ENCODE measurements around the gene NINL.

Gene NINL

GRCh38 chr20:25499031-25499430, 86.3 kb downstream of the NINL start:
- Histone ChIP-seq H3K27ac (replicated peaks) (no peak overlapping the region), H3K27me3 (ENCODE audit: insufficient read depth, poor library complexity, severe bottlenecking) (no peaks in the 10 kb centered on the region), H3K4me3 (replicated peaks; ENCODE audit: insufficient read depth, low read length) (no peak overlapping the region)
- DNase-seq (ENCODE audit: low read depth in 1 of 2, low spot score in 1 of 2), result no peak
- TF ChIP-seq GABPA (IDR thresholded peaks at IDR 0.05; ENCODE audit: low read depth) (no peak), POLR2AphosphoS5 (IDR thresholded peaks at IDR 0.05; ENCODE audit: low read depth) (no peak), REST (IDR thresholded peaks at IDR 0.05; ENCODE audit: insufficient replicate concordance, low read depth) (no peak), CTCF (IDR thresholded peaks at IDR 0.05; ENCODE audit: insufficient read depth, low read length) (no peak), SPI1 (IDR thresholded peaks at IDR 0.05; ENCODE audit: borderline replicate concordance, low read depth) (no peak)

GRCh38 chr20:25498280-25498606, 87.1 kb downstream of the NINL start:
- no peak overlapping the region for H3K4me3 ChIP-seq (replicated peaks; ENCODE audit: insufficient read depth, low read length)
- H3K27ac ChIP-seq (replicated peaks), result no peak overlapping the region
- no peaks in the 10 kb centered on the region for H3K27me3 ChIP-seq (ENCODE audit: insufficient read depth, poor library complexity, severe bottlenecking)
- DNase-seq (ENCODE audit: low read depth in 1 of 2, low spot score in 1 of 2), result no peak
- no peak for TF ChIP-seq SPI1 (IDR thresholded peaks at IDR 0.05; ENCODE audit: borderline replicate concordance, low read depth)
- TF ChIP-seq REST (IDR thresholded peaks at IDR 0.05; ENCODE audit: insufficient replicate concordance, low read depth), result no peak
- TF ChIP-seq GABPA (IDR thresholded peaks at IDR 0.05; ENCODE audit: low read depth), result no peak

- TF ChIP-seq SPI1 (IDR thresholded peaks at IDR 0.05; ENCODE audit: borderline replicate concordance, low read depth) (no peak), POLR2AphosphoS5 (IDR thresholded peaks at IDR 0.05; ENCODE audit: low read depth) (no peak), GABPA (IDR thresholded peaks at IDR 0.05; ENCODE audit: low read depth) (no peak)
- no peak overlapping the region for H3K27ac ChIP-seq (replicated peaks)
- no peaks in the 10 kb centered on the region for H3K27me3 ChIP-seq (ENCODE audit: insufficient read depth, poor library complexity, severe bottlenecking)
- no peak overlapping the region for H3K4me3 ChIP-seq (replicated peaks; ENCODE audit: insufficient read depth, low read length)
- DNase-seq (ENCODE audit: low read depth in 1 of 2, low spot score in 1 of 2), result no peak
These were observed 87.6 kb downstream of the NINL start for GRCh38 chr20:25497586-25498279.

GRCh38 chr20:25496968-25497401, 88.3 kb downstream of the NINL start:
- no peak for DNase-seq (ENCODE audit: low read depth in 1 of 2, low spot score in 1 of 2)
- no peaks in the 10 kb centered on the region for H3K27me3 ChIP-seq (ENCODE audit: insufficient read depth, poor library complexity, severe bottlenecking)
- no peak for TF ChIP-seq REST (IDR thresholded peaks at IDR 0.05; ENCODE audit: insufficient replicate concordance, low read depth)

More at GRCh38 chr20:25496968-25497401, 88.3 kb downstream of the NINL start:
- Histone ChIP-seq H3K27ac (replicated peaks) (no peak overlapping the region), H3K4me3 (replicated peaks; ENCODE audit: insufficient read depth, low read length) (no peak overlapping the region)

Data from HL-60 (cell line).